ENCODE measurements around the gene SVIL. TPM values are rescaled to one million over a fixed set of nuclear protein-coding genes. Genes with fewer than 3 reads are reported as not detected.

Gene SVIL
- total and polyA plus RNA-seq, 2 donors (not counting 1 experiment from before 2014, with no cell fraction given), result 17.7 to 94.3 TPM

GRCh38 chr10:29524720-29525119, 110.1 kb downstream of the SVIL start:
- H3K79me2 ChIP-seq (ENCODE audit: control insufficient read depth, insufficient read depth, low read length), result no peaks in the 10 kb centered on the region
- H3K36me3 ChIP-seq (ENCODE audit: control insufficient read depth, insufficient read depth, low read length), result peaks cover 2% of the 10 kb centered on the region
- TF ChIP-seq CTCF (conservative IDR thresholded peaks at IDR 0.05 in 1 of 2, IDR thresholded peaks at IDR 0.05 in 1 of 2; ENCODE audit: low read depth in 1 of 2, low read length in 2 of 2), result no peak
- TF ChIP-seq EZH2 (IDR thresholded peaks at IDR 0.05; ENCODE audit: low read length, missing control alignments), result no peak
- H3K27ac ChIP-seq (ENCODE audit: insufficient read depth, low read length), result no peak overlapping the region
- no peaks in the 10 kb centered on the region for H3K9me3 ChIP-seq (ENCODE audit: control insufficient read depth, insufficient read depth, low read depth, low read length)
- no peak overlapping the region for H3K4me2 ChIP-seq (ENCODE audit: extremely low read depth, insufficient read depth, low read length)
- H3K4me3 ChIP-seq (replicated peaks in 1 of 4; ENCODE audit: control extremely low read depth in 1 of 4, insufficient read depth in 1 of 4, low read depth in 3 of 4, low read length in 4 of 4), result no peak overlapping the region
- no peaks in the 10 kb centered on the region for H3K27me3 ChIP-seq (ENCODE audit: control insufficient read depth, insufficient read depth, low read length)
- no peaks in the 10 kb centered on the region for H3K4me1 ChIP-seq (ENCODE audit: control insufficient read depth, extremely low read depth, insufficient read depth, low read length)
- H2AFZ ChIP-seq (ENCODE audit: low read length), result no peak overlapping the region
- no peak for DNase-seq (ENCODE audit: low read depth in 2 of 2)
- H3K9ac ChIP-seq (ENCODE audit: insufficient read depth, low read length), result no peak overlapping the region
- H4K20me1 ChIP-seq (ENCODE audit: control insufficient read depth, extremely low read depth, insufficient read depth, low read length), result no peaks in the 10 kb centered on the region

GRCh38 chr10:29524294-29524693, 110.5 kb downstream of the SVIL start:
- no peak for DNase-seq (ENCODE audit: low read depth in 2 of 2)
- Histone ChIP-seq H2AFZ (ENCODE audit: low read length) (no peak overlapping the region), H3K4me2 (ENCODE audit: extremely low read depth, insufficient read depth, low read length) (no peak overlapping the region), H3K27ac (ENCODE audit: insufficient read depth, low read length) (no peak overlapping the region), H4K20me1 (ENCODE audit: control insufficient read depth, extremely low read depth, insufficient read depth, low read length) (no peaks in the 10 kb centered on the region), H3K4me3 (replicated peaks in 1 of 4; ENCODE audit: control extremely low read depth in 1 of 4, insufficient read depth in 1 of 4, low read depth in 3 of 4, low read length in 4 of 4) (no peak overlapping the region), H3K9me3 (ENCODE audit: control insufficient read depth, insufficient read depth, low read depth, low read length) (no peaks in the 10 kb centered on the region), H3K4me1 (ENCODE audit: control insufficient read depth, extremely low read depth, insufficient read depth, low read length) (no peaks in the 10 kb centered on the region), H3K36me3 (ENCODE audit: control insufficient read depth, insufficient read depth, low read length) (peaks cover 2% of the 10 kb centered on the region), H3K9ac (ENCODE audit: insufficient read depth, low read length) (no peak overlapping the region), H3K27me3 (ENCODE audit: control insufficient read depth, insufficient read depth, low read length) (no peaks in the 10 kb centered on the region), H3K79me2 (ENCODE audit: control insufficient read depth, insufficient read depth, low read length) (no peaks in the 10 kb centered on the region)
- TF ChIP-seq CTCF (conservative IDR thresholded peaks at IDR 0.05 in 1 of 2, IDR thresholded peaks at IDR 0.05 in 1 of 2; ENCODE audit: low read depth in 1 of 2, low read length in 2 of 2), result no peak
- no peak for TF ChIP-seq EZH2 (IDR thresholded peaks at IDR 0.05; ENCODE audit: low read length, missing control alignments)

- H2AFZ ChIP-seq (ENCODE audit: low read length), result peak overlapping the region; percentile 16
- H3K4me3 ChIP-seq (replicated peaks in 1 of 4; ENCODE audit: control extremely low read depth in 1 of 4, insufficient read depth in 1 of 4, low read depth in 3 of 4, low read length in 4 of 4), result peak overlapping the region in 1 of 4 experiments; percentile 33
- no peaks in the 10 kb centered on the region for H3K79me2 ChIP-seq (ENCODE audit: control insufficient read depth, insufficient read depth, low read length)
- H3K4me2 ChIP-seq (ENCODE audit: extremely low read depth, insufficient read depth, low read length), result peak overlapping the region; percentile 75
- no peaks in the 10 kb centered on the region for H3K27me3 ChIP-seq (ENCODE audit: control insufficient read depth, insufficient read depth, low read length)
- TF ChIP-seq CTCF (conservative IDR thresholded peaks at IDR 0.05 in 1 of 2, IDR thresholded peaks at IDR 0.05 in 1 of 2; ENCODE audit: low read depth in 1 of 2, low read length in 2 of 2) (no peak), EZH2 (IDR thresholded peaks at IDR 0.05; ENCODE audit: low read length, missing control alignments) (no peak)
- H3K4me1 ChIP-seq (ENCODE audit: control insufficient read depth, extremely low read depth, insufficient read depth, low read length), result no peaks in the 10 kb centered on the region
- H3K9ac ChIP-seq (ENCODE audit: insufficient read depth, low read length), result no peak overlapping the region
- H3K36me3 ChIP-seq (ENCODE audit: control insufficient read depth, insufficient read depth, low read length), result peaks cover 2% of the 10 kb centered on the region
- H4K20me1 ChIP-seq (ENCODE audit: control insufficient read depth, extremely low read depth, insufficient read depth, low read length), result no peaks in the 10 kb centered on the region
- DNase-seq (ENCODE audit: low read depth in 2 of 2), result no peak
- no peak overlapping the region for H3K27ac ChIP-seq (ENCODE audit: insufficient read depth, low read length)
- H3K9me3 ChIP-seq (ENCODE audit: control insufficient read depth, insufficient read depth, low read depth, low read length), result no peaks in the 10 kb centered on the region
Measured at GRCh38 chr10:29522918-29523317, 111.9 kb downstream of the SVIL start.

Measured in fibroblast of lung (primary cell).